Stimulated activated CD4-positive, alpha-beta T cell treated with anti-CD3 and anti-CD28 coated beads, Interleukin-2, amount 100 ng/mL, for 4 hours (primary cell): ENCODE measurements around the gene CRYZ.

Experiments
- DNase-seq: peaks from one replicate; pipeline ENCODE4 v3.0.0-alpha.2; 2020; ENCODE audit warnings: low read depth

Gene CRYZ

DNA sequence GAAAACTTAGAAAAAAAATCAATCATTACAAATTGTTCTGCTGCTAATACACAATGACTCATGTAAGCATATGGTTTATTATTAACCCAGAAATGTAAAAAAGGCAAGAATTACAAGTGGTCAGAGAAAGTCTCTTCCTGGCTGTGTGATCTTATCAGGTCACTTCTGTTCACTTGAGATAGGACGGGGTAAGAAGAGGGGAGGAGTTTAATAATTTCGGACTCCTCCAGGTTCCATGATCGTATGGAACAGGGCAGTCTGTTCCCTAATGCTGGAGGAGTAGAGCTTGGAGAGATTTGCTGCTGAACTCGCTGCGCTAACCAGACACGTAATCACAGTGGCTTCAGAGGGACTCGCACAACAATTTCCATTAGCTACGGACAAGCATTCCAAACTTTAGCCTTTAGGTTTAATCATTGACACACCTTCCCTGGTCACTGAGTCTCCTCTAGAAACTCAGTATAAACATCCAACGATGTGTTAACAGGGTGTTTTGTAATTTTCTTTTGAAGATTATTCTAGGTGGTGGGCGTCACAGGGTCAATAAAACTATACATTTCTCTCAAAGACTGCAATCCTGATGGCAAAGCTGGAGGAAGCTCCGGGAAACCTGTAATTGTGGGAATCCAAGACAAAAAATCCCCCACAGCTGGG is 1.3 kb downstream of the CRYZ start:
- DNase-seq: no peak

DNA sequence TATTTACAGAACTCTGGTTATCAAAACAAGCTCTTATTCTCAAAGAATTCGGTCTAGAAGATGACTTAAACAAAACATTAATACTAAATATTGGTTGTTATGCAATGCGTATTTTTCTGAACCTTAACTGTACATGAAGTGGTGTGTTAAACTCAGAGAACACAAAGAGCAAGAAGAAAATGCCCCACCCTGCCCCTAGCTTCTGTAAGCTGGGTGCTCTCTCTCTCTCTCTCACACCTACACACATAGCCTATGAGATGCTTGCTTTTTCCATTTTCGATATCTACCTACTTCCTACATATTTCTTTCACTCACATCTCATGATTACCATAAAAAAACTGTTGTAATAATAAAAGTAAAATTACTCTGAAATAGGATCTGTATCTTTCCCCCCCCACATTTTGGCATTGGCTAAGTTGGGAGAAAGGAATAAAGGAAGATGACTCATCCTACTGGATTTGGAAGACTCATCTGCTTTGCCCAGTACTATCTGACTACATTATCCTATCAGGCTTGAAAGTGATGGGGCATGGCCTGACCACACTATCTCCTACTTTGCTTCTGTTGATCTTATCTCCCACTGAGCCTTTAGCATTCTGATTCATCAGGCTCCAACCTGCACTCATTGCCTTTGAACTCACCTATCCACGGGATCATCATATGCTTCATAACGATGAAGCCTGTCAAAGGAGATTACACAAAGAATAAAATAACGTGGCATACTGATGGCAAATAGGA is 2.9 kb downstream of the CRYZ start:
- no peak for DNase-seq

DNA sequence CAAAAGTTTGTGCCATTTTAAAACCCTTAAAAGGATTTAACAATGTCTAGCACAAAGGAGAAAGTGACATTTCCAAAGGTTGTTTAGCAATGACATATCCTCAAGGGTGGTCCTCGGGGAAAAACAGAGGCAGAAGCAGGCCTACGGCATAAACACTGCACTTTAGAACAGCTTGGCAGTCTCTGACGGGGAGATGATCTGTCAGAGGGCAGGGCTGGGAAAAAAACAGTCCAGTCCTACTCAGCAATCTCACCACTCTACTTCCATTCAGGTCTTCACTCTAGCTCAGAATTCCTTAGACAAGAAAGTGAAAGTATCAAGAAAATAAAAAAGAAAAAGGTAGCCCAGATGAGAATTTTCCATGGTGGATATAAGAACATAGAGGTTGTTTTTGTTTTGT is 4.1 kb downstream of the CRYZ start:
- DNase-seq: no peak

DNA sequence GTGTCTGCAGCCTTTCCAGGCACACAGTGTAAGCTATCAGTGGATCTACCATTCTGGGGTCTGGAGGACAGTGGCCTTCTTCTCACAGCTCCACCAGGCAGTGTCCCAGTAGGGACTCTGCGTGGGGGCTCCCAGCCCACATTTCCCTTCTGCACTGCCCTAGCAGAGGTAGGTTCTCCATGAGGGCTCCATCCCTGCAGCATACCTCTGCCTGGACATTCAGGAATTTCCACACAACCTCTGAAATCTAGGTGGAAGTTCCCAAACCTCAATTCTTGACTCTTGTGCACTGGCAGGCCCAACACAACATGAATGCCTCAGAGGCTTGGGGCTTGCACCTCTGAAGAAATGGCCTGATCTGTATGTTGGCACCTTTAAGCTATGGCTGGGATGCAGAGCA is 6.8 kb downstream of the CRYZ start:
- DNase-seq: no peak

DNA sequence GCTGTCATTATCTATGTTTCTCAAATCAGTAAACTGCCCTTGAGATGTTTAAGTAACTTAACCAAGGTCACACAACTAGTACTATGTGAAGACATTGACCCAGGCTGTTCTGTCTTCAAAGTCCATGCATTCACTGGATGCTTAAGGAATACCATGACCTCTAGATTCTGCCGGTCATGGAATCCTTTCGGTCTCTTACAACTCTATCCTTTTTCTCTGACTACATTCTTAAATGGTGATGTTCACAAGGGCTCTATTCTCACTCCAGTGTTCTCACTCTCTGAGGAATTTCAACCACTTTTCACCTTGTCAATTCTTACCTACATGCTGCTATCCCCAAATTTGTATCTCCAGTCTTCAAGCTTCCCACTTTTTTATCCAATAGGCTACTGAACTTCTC is 15.2 kb downstream of the CRYZ start:
- DNase-seq: no peak

DNA sequence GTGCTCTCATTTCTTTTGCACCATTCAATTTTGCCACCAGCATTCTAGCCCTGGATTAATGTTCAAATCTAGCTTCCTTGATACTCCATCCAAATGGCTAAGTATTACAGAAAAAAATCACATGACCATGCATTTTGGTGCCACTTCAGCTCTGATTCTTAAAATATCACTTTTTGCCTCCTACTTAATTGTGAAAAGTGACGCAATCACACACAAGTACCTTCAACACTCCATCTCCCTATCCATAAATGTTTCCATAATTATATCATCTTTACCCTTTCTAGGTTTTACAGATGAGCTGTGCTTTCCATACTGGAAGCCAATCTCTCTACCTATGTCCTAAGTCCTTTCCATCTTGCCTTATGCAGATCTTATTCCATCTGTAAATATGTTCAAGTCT is 16.0 kb downstream of the CRYZ start:
- no peak for DNase-seq

DNA sequence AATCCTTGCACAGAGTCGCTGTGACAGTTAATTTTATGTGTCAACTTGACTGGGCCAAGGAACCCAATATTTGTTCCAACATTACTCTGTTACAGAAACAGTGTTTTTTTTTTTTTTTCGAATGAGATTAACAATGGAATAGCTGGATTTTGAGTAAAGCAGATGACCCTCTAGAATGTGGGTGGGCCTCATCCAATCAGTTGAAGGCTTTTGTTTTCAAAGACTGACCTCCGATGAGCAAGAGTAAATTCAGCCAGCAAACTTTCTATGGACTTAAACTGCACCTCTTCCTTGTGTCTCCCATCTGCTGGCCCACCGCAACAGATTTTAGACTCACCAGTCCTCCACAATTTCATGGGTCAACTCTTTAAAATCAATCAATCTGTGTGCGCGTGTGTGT is 17.0 kb downstream of the CRYZ start:
- DNase-seq: no peak

DNA sequence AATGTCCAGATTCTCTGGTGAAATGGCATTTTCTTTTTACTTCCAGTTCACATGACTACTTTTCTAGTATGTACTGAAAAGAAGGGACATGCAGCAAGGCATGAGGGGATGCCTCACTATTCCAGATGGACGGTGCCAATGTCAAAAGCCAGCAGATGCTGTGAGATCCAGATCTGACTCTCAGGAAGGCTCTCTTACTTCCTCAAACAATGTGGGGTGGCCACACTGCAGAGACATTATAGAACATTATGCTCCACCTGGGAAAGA is 17.7 kb downstream of the CRYZ start:
- DNase-seq: no peak

DNA sequence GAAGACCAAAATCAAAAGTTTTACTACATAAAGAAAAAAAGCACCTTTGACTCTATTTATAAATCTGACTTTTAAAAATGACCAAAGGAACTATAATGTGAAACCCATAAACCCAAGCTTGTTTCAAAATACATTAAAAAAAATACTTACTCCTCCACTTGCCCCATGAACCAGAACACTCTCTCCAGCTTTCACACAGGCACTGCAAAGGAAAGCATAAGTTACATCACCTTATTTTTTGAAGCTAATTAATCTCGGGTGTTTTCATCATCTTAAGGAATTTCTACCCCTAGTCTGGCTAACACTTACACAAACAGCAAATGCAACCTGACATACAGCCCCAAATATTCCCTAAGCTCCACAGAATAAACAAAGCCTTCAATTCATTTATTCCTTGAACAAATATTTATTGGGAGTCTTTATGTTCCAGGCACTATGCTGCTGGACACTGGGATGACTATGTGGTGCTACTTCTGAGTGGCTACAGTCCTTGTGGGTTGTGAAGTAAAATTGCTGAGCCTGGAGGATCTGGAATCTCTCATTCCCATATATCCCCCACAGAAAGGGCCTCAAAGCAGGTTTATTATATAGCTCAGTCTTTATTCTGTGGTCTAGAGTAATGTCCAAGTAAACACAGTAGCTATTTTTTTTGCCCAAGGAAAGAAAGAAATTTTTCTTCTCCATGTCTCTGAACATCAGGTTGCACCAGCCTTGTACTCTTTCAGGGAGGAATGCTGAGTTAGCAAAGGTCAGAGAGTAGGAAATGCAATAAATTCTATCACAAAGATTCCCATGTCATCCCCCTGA is 18.2 kb downstream of the CRYZ start:
- DNase-seq: no peak

DNA sequence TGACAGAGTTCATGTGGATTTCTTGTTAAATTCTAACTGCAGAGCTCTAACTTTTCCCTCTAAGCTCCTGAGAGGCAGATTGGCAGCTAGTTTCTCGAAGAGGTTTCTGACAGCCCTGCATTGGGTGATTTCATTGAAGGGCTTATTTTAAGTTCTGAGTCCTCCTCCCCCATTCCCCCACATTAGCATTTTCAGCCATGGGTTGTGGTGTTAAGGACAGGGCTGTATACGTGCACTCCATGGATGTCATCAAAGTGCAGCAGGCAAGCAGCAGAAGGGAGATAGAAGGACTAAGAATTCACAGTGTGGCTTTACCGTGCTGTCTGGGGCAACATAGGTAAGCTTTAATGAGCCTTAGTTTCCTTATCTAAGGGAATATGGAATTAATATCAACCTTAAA is 19.0 kb downstream of the CRYZ start:
- DNase-seq: no peak

DNA sequence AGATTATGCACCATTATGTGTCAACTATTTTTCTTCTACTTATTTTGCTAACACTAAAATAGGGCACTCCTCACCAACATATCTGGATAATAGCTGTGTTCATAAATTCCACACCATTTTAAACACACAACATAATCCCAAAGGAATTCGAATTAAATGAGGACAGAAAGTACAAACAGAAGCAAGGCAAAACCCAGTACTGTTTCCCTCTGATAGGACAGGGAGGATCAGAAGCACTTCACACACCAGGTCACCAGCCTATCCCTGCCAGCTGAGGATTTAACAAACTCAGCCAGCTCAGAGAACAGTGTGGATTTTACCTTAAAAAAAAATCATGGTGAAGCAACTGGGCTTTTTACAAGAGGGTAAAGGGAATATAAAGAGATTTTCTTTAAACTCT is 20.0 kb downstream of the CRYZ start:
- no peak for DNase-seq

DNA sequence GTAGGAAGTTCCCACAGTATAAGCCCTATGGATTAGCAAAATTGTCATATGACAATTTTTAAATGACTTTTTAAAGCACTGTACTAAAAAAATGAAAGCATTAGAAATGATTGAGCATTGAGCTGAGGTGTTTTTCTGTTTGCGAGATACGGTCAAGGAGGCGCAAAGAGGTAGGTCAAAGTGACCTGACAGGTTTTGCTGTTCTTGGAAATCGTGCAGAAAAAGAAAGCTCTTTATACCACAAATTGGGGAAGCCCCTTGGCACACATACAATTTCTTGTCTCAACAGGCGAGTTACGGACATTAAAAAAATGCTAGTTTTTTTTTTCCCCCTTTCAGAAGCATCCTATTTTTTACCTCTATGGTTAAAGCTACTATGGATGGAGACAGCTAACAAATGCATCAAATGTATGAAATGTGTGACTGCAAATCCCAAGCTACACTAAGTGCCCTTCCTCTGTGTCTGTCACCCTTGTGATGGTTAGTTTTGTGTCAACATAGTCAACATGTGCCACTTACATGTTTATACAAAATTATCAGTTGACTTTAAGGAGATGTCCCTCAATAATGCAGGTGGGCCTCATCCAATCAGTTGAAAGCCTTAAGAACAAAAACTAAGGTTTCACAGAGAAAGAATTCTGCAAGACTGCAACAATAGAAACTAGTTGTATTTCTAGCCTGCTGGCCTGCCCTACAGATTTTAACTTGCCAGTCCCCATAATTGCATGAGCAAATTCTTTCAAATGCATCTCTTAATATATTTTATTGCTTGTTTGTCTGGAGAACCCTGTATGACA is 29.3 kb downstream of the CRYZ start:
- no peak for DNase-seq

DNA sequence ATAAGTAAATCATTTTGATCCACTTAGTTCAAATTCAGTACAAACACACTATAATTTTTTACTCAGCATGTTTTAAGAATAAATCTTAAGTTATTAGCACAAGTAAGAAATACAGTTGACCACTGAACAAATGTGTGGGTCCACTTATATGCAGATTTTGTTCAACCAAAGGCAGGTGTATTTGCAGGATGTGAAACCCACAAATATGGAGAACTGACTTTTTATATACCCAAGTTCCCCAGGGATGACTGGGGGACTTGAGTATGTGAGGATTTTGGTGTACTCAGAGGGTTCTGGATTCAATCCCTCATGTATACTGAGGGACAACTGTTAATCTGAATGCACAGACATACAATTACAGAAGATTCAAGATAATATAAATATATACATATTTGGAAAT is 33.5 kb downstream of the CRYZ start:
- DNase-seq: no peak

DNA sequence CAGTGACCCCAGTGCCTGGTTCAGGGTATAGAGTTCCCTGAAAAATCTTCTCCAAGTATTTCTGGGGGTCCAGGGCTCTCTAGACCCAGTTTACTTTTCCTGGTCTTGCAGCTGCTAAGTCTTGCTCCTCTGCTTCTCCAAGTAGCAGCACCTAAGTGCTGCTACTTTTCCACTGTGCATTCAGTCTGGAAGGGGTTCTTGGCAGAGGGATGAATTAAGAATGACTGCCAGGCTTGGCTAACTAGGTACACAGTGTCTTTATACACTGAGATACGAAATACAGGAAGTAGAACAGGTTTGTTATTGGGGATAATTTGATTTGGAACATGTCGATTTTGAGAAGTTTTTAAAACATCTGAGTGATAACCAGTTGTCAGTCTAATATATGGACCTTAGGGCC is 35.0 kb downstream of the CRYZ start:
- no peak for DNase-seq

DNA sequence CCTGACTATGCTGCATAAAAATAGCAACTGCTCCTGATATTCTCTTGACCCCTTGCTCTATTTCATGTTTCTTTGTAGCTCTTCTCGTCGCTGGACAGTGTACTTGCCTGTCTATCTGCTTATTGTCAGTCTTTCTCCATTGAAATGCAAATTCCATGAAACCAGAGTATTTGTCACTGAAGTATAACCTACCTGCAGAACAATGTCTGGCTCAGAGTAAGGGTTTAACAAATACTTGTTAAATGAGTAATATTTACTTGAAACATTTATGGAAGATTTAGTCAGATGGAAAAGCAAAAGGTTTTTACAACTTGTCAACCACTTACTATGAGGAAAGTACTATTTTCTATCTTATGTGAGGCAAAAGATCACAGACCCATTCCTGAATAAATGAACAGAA is 39.4 kb downstream of the CRYZ start:
- DNase-seq: no peak

DNA sequence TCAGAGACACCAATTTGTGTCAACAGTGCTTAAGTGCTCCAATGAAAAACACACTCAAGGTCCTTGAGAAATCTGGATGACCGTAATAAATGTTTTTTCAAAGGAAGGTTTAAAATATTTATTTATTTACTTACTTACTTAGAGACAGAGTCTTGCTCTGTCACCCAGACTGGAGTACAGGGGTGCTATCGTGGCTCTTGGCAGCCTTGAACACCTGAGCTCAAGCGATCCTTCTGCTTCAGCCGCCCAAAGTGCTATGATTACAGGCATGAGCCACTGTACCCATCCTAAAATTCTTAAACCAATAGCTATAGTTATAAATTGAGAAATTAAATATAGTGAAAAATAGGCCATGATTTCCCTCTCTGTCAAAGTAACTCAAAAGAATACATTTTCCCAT is 41.9 kb downstream of the CRYZ start:
- no peak for DNase-seq

DNA sequence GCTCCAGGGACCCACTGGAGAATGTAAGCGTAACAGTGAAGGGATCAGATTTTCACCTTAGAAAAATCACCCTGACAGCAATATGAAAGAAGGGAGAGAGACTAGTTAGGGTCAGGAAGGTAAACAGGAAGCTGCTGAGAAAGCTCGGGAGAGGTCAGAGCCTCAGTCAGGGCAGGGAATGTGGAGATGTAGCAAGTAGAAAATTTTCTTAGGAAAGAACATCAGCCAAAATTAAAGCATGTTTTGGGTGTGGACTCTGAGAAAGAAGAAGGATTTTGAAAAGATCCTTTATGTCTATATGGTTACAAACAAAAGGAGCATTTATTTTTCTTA is 42.5 kb downstream of the CRYZ start:
- no peak for DNase-seq

DNA sequence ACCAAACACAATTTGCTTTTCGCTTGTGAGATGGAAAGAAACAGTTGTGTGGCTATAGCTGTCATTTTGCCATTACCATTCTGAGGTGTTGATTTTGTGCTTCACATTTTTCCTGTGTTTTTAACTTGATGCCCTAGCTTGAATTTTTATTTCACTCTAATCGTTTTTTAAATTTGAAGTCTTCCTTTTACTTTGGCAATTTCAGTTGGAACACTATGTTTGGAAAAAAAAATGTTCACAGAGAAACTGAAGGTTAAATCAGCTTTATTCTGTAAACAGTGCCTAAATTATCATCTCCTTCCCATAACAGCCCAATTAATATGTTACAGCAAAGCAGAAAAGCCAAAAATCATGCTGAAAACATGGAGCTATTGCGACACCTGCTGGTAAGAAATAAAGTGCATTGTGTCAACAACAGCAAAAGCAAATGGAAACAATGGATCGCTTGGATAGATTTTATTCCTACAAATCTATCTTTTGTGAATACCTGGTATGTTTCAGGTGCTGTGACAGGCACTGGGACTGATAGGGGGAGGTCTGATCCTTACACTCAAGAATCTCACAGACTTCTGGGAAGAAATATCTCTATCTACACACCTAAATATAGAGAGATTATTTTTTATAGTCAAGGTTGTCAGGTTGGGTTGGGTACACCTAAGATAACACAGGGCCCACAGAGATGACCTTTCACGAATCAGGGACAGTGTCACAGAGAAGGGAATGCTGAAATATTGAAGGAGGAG is 43.1 kb downstream of the CRYZ start:
- DNase-seq: peak; percentile 10

DNA sequence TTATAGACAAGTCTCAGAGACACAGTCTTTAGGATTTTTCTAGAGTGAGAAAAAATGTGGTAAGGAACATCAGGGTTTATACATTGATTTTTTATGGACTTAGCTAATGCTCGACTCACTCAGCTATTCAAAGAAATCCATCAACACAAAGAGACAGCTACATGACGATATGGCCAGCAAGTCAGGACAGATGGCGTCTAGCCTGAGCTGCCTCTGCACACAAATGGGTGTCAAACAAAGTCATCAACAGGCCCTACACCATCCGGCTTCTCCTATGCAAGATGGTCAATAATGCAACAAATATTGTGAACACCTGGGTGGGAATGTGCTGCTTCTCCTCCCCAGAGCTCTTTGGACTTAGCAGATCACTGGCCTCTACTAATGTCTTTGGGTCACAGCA is 45.9 kb downstream of the CRYZ start:
- DNase-seq: no peak

DNA sequence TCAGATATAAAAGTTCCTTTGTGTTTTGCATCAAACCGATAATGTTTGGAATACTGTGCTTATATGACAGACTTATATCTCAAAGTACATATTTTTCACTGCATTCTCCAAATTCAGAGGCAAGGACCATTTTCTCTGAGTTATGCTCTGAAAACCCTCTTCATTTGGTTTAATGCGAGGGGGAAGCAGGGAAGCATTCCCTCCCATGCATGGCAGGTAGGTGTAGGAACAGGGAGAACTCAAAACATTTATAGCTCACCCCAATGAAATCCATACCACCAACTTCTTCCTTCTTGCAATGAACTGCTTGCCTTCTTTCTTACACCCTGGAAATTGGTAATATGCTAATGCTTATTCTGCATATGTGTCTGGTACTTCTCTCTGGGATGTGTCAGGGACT is 48.5 kb downstream of the CRYZ start:
- DNase-seq: no peak

DNA sequence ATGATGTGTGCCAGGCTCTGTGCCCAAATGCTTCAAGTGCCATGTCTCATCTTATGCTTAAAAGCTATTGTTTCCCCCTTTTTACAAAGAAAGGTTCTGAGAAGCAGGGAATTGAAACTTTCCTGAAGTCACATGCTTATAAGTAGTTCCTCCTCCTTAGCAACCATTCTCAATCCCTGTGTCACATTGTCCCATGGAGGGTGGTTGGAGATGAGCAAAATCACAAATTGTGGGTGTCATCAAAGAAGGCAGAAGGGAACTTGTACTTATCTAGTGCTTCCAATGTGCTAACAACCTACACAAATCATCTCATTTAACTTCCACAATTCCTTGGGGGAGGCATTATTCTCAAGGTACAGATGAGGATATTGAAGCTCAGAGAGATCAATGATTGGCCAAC is 49.2 kb downstream of the CRYZ start:
- no peak for DNase-seq

DNA sequence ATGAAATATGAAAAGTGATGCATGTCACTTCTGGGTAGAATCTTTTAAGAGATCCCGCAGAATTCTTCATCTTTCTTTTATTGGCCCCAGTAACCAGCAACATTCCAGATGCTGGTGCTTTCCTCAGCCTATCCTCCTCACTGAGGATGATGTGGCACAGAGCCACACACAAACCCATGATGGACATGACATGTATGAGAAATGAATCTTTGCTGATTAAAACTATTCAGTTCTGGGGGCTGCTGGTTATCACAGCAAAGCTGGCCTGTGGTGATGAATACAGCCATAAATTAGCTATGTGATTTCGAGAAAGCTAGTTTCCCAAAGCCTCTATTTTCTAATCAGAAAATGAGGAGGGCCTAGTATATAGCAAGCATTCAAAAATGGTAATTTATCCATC is 51.0 kb downstream of the CRYZ start:
- DNase-seq: no peak
